Keratinocyte (primary cell): Measurements from ENCODE around the gene FAM110A.

ENCODE experiments used
- EZH2 ChIP-seq: IDR thresholded peaks from one replicate; pipeline ENCODE4 v1.6.1; 2012; ENCODE audit warnings: inconsistent platforms, mild to moderate bottlenecking, low read length, moderate library complexity
- TF ChIP-seq, protein P1 (sequence below), 3 experiments: IDR thresholded peaks in 1 of 3; conservative IDR thresholded peaks in 1 of 3; optimal IDR thresholded peaks in 1 of 3; 2 replicates in 2 of 3; 3 replicates in 1 of 3; pipeline versions ENCODE3 to v1.5.1; 2011; ENCODE audit warnings: low read length in 3 of 3, mild to moderate bottlenecking in 3 of 3, moderate library complexity in 2 of 3, control low read depth in 1 of 3, inconsistent platforms in 1 of 3; ENCODE audit not compliant: insufficient read depth in 2 of 3; ENCODE audit errors: extremely low read depth in 1 of 3

DNA sequence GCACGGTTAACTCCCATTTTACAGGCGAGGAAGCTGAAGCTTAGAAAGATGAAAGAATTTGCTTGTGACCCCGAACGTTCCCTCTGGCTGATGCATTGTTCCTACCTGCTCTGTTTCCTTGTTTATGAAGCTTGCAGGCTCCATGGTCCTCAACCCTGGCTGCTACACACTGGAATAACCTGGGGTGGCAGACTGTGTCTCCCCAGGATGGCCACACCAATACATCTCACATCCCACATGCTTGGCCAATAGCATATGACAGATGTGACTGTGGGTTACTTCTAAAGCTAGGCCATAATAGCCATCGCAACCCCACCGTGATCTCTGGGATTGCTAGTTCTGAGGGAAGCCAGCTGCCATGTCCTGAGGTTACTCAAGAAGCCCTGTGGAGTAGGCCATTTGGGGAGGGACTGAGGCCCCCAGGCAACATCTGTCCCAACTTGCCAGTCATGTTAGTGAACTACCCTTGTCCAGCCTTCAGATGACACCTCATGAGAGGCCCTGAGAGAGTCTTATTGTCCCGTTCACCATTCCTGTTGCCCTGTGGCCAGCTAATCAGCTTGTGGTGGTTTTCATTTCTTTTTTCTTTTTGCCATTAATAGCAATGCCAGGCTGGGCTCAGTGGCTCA is 6.7 kb upstream of the FAM110A start:
- TF ChIP-seq, protein P1, sequence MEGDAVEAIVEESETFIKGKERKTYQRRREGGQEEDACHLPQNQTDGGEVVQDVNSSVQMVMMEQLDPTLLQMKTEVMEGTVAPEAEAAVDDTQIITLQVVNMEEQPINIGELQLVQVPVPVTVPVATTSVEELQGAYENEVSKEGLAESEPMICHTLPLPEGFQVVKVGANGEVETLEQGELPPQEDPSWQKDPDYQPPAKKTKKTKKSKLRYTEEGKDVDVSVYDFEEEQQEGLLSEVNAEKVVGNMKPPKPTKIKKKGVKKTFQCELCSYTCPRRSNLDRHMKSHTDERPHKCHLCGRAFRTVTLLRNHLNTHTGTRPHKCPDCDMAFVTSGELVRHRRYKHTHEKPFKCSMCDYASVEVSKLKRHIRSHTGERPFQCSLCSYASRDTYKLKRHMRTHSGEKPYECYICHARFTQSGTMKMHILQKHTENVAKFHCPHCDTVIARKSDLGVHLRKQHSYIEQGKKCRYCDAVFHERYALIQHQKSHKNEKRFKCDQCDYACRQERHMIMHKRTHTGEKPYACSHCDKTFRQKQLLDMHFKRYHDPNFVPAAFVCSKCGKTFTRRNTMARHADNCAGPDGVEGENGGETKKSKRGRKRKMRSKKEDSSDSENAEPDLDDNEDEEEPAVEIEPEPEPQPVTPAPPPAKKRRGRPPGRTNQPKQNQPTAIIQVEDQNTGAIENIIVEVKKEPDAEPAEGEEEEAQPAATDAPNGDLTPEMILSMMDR (optimal IDR thresholded peaks at IDR 0.05 in 1 of 3, IDR thresholded peaks at IDR 0.05 in 1 of 3, conservative IDR thresholded peaks at IDR 0.05 in 1 of 3; ENCODE audit: extremely low read depth in 1 of 3, insufficient read depth in 2 of 3, low read length in 3 of 3) = no peak
- no peak for TF ChIP-seq EZH2
